Endodermal cell (in vitro differentiated cells): ENCODE results near the gene IGFLR1. TPM values are rescaled to one million over a fixed set of nuclear protein-coding genes. Genes with fewer than 3 reads are reported as not detected.

Experiments used
- DNase-seq: peaks from one replicate; pipeline ENCODE4 v3.0.0-alpha.2; 2017
- H3K27ac ChIP-seq: 2 replicates; pipeline ENCODE4 v1.5.1; 2013; ENCODE audit warnings: mild to moderate bottlenecking, low read depth, low read length, moderate library complexity
- H3K27me3 ChIP-seq: 2 replicates; pipeline ENCODE4 v1.6.1; 2013; ENCODE audit warnings: mild to moderate bottlenecking, low read length, moderate library complexity; ENCODE audit not compliant: insufficient read depth, control insufficient read depth, poor library complexity, severe bottlenecking
- H3K36me3 ChIP-seq: 2 replicates; pipeline ENCODE4 v1.7.0; 2013; ENCODE audit warnings: mild to moderate bottlenecking, low read length, moderate library complexity; ENCODE audit not compliant: control insufficient read depth, insufficient read depth
- H3K4me1 ChIP-seq: one replicate; pipeline ENCODE4 v1.7.0; 2013; ENCODE audit warnings: low read length; ENCODE audit not compliant: control insufficient read depth, insufficient read depth
- H3K4me3 ChIP-seq: 2 replicates; pipeline ENCODE4 v1.5.1; 2013; ENCODE audit warnings: mild to moderate bottlenecking, low read length, moderate library complexity
- H3K9ac ChIP-seq: 2 replicates; pipeline ENCODE4 v1.6.1; 2013; ENCODE audit warnings: mild to moderate bottlenecking, low read length, moderate library complexity; ENCODE audit not compliant: poor library complexity, severe bottlenecking; ENCODE audit errors: extremely low read depth
- H3K9me3 ChIP-seq: 2 replicates; pipeline ENCODE4 v1.6.1; 2013; ENCODE audit warnings: mild to moderate bottlenecking, low read length, moderate library complexity; ENCODE audit not compliant: control insufficient read depth
- H3K27ac Mint-ChIP-seq: 2 replicates; pipeline ENCODE4 v1.8.0; 2020; ENCODE audit warnings: mixed read lengths
- H3K27me3 Mint-ChIP-seq: 2 replicates; pipeline ENCODE4 v1.8.0; 2021; ENCODE audit warnings: mild to moderate bottlenecking, mixed read lengths; ENCODE audit not compliant: insufficient read depth
- H3K36me3 Mint-ChIP-seq: 2 replicates; pipeline ENCODE4 v1.8.0; 2020; ENCODE audit warnings: low read depth, mixed read lengths
- H3K4me1 Mint-ChIP-seq: 2 replicates; pipeline ENCODE4 v1.8.0; 2020; ENCODE audit warnings: mixed read lengths
- H3K4me3 Mint-ChIP-seq: 2 replicates; pipeline ENCODE4 v1.8.0; 2020; ENCODE audit warnings: mild to moderate bottlenecking, moderate library complexity, mixed read lengths
- H3K9me3 Mint-ChIP-seq: 2 replicates; pipeline ENCODE4 v1.8.0; 2020; ENCODE audit warnings: mild to moderate bottlenecking, mixed read lengths
- WGBS, 2 experiments: methylation state at CpG; one replicate each; pipeline versions ENCODE4 v1.1.5 to v1.1.7; 2013; ENCODE audit warnings: missing lambda C conversion rate in 2 of 2, mixed read lengths in 1 of 2; ENCODE audit not compliant: insufficient coverage in 1 of 2, insufficient read length in 1 of 2; 5-methylcytosine and 5-hydroxymethylcytosine counted together
- total RNA-seq, 2 donors: library from RNA; stranded (reverse); fragmentation: NEBNext Ultra II Directional in 1 of 2; extraction: Animal tissue kit (Norgen Biotek cat#: 25700) in 1 of 2; gene quantifications; 2 replicates in 1 of 2; 3 replicates in 1 of 2; pipeline ENCODE4 v1.2.1, GENCODE V29; 2021
- TF ChIP-seq, protein P1 (sequence below): fragments of 200-600 bp; sonication (generic); conservative IDR thresholded peaks from 2 replicates; pipeline ENCODE4 v1.5.0; 2021; ENCODE audit warnings: antibody characterized with exemption, mild to moderate bottlenecking

IGFLR1 gene
- total RNA-seq, 2 donors from 2014 or later: 4.6 to 7.1 TPM

DNA sequence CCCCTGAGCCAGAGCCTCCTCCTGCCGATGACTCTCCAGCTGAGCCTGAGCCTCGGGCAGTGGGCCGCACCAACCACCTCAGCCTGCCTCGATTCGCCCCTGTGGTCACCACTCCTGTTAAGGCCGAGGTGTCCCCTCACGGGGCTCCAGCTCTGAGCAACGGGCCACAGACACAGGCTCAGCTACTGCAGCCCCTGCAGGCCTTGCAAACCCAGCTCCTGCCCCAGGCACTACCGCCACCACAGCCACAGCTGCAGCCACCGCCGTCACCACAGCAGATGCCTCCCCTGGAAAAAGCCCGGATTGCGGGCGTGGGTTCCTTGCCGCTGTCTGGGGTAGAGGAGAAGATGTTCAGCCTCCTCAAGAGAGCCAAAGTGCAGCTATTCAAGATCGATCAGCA, 20.9 kb downstream of the IGFLR1 start:
- Mint-ChIP-seq H3K4me1 (peaks cover 8% of the 10 kb centered on the region), H3K36me3 (peaks cover 53% of the 10 kb centered on the region), H3K4me3 (no peak overlapping the region), H3K27ac (no peak overlapping the region), H3K27me3 (no peaks in the 10 kb centered on the region), H3K9me3 (no peaks in the 10 kb centered on the region)
- WGBS, 2 experiments: 96 to 100% methylated on average over 12 to 16 of the region's 16 CpGs
- no peak overlapping the region for H3K9ac ChIP-seq
- no peaks in the 10 kb centered on the region for H3K9me3 ChIP-seq
- H3K27ac ChIP-seq: no peak overlapping the region
- peaks cover 43% of the 10 kb centered on the region for H3K36me3 ChIP-seq
- H3K27me3 ChIP-seq: no peaks in the 10 kb centered on the region
- H3K4me3 ChIP-seq: no peak overlapping the region
- TF ChIP-seq, protein P1, sequence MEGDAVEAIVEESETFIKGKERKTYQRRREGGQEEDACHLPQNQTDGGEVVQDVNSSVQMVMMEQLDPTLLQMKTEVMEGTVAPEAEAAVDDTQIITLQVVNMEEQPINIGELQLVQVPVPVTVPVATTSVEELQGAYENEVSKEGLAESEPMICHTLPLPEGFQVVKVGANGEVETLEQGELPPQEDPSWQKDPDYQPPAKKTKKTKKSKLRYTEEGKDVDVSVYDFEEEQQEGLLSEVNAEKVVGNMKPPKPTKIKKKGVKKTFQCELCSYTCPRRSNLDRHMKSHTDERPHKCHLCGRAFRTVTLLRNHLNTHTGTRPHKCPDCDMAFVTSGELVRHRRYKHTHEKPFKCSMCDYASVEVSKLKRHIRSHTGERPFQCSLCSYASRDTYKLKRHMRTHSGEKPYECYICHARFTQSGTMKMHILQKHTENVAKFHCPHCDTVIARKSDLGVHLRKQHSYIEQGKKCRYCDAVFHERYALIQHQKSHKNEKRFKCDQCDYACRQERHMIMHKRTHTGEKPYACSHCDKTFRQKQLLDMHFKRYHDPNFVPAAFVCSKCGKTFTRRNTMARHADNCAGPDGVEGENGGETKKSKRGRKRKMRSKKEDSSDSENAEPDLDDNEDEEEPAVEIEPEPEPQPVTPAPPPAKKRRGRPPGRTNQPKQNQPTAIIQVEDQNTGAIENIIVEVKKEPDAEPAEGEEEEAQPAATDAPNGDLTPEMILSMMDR: no peak
- peaks cover 7% of the 10 kb centered on the region for H3K4me1 ChIP-seq
- DNase-seq: no peak

DNA sequence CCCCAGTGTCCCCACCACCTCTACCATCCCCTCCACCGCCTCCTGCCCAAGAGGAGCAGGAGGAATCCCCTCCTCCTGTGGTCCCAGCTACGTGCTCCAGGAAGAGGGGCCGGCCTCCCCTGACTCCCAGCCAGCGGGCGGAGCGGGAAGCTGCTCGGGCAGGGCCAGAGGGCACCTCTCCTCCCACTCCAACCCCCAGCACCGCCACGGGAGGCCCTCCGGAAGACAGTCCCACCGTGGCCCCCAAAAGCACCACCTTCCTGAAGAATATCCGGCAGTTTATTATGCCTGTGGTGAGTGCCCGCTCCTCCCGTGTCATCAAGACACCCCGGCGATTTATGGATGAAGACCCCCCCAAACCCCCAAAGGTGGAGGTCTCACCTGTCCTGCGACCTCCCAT, 21.6 kb downstream of the IGFLR1 start:
- H3K27ac ChIP-seq: no peak overlapping the region
- Mint-ChIP-seq H3K4me3 (no peak overlapping the region), H3K27ac (no peak overlapping the region), H3K4me1 (peaks cover 15% of the 10 kb centered on the region), H3K9me3 (no peaks in the 10 kb centered on the region), H3K27me3 (no peaks in the 10 kb centered on the region), H3K36me3 (peaks cover 46% of the 10 kb centered on the region)
- DNase-seq: no peak
- peaks cover 36% of the 10 kb centered on the region for H3K36me3 ChIP-seq
- no peak overlapping the region for H3K9ac ChIP-seq
- no peak overlapping the region for H3K4me3 ChIP-seq
- H3K4me1 ChIP-seq: peaks cover 10% of the 10 kb centered on the region
- H3K27me3 ChIP-seq: no peaks in the 10 kb centered on the region
- TF ChIP-seq, protein P1: no peak
- WGBS, 2 experiments: 96 to 100% methylated on average over 6 to 17 of the region's 17 CpGs
- H3K9me3 ChIP-seq: no peaks in the 10 kb centered on the region

DNA sequence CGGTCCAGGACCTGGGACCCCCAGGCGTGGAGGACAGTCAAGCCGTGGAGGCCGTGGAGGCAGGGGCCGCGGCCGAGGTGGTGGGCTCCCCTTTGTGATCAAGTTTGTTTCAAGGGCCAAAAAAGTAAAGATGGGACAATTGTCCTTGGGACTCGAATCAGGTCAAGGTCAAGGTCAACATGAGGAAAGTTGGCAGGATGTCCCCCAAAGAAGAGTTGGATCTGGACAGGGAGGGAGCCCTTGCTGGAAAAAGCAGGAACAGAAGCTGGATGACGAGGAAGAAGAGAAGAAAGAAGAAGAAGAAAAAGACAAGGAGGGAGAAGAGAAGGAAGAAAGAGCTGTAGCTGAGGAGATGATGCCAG, 22.1 kb downstream of the IGFLR1 start:
- 92 to 94% methylated on average over 8 to 9 of the region's 9 CpGs for WGBS, 2 experiments
- Mint-ChIP-seq H3K4me3 (no peak overlapping the region), H3K9me3 (no peaks in the 10 kb centered on the region), H3K4me1 (peaks cover 18% of the 10 kb centered on the region), H3K36me3 (peaks cover 41% of the 10 kb centered on the region), H3K27me3 (no peaks in the 10 kb centered on the region), H3K27ac (no peak overlapping the region)
- no peak overlapping the region for H3K27ac ChIP-seq
- no peak overlapping the region for H3K4me3 ChIP-seq
- H3K9ac ChIP-seq: no peak overlapping the region
- TF ChIP-seq, protein P1: no peak
- H3K36me3 ChIP-seq: peaks cover 31% of the 10 kb centered on the region
- no peak for DNase-seq
- no peaks in the 10 kb centered on the region for H3K27me3 ChIP-seq
- no peaks in the 10 kb centered on the region for H3K9me3 ChIP-seq
- peaks cover 13% of the 10 kb centered on the region for H3K4me1 ChIP-seq
